GDM1 (cell line): Measurements from ENCODE around the gene KRTAP12-1.
"Not testable (repeated sequence)": the region's sequence is repeated elsewhere in the genome, so short reads cannot be mapped to it uniquely, and the experiment has no call there.

Experiments used
- DNase-seq: peaks from one replicate; lab custom pipeline; 2025; lab: John Stamatoyannopoulos, UW

The KRTAP12-1 gene

GRCh38 chr21:44667612-44668011 is 14.4 kb downstream of the KRTAP12-1 start:
- no peak for DNase-seq

GRCh38 chr21:44666401-44667320 is 15.3 kb downstream of the KRTAP12-1 start, which contains the start of gene KRTAP12-2:
KRTAP12-2 (minus strand) TSS chr21:44666927; CDS start chr21:44666886, 41 bp downstream.
- no peak for DNase-seq

- DNase-seq, result no peak
Observed at GRCh38 chr21:44664691-44665090, 17.3 kb downstream of the KRTAP12-1 start.

GRCh38 chr21:44661567-44661966 is 20.4 kb downstream of the KRTAP12-1 start:
- DNase-seq, result not testable (repeated sequence)

- DNase-seq, result no peak
Observed at GRCh38 chr21:44658913-44659595, 22.9 kb downstream of the KRTAP12-1 start.

GRCh38 chr21:44658541-44658910 is 23.4 kb downstream of the KRTAP12-1 start:
- DNase-seq, result no peak

GRCh38 chr21:44657635-44658540 is 24.1 kb downstream of the KRTAP12-1 start, which contains the start of gene KRTAP12-3:
KRTAP12-3 (plus strand) TSS chr21:44657932; CDS start chr21:44657980, 48 bp downstream.
- no peak for DNase-seq

GRCh38 chr21:44656868-44657267 is 25.1 kb downstream of the KRTAP12-1 start:
- DNase-seq, result no peak

GRCh38 chr21:44654576-44655175 is 27.3 kb downstream of the KRTAP12-1 start, which contains the start of gene KRTAP12-4:
KRTAP12-4 (minus strand) TSS chr21:44654659; CDS start chr21:44654614, 45 bp downstream.
- no peak for DNase-seq

GRCh38 chr21:44653656-44654575 is 28.0 kb downstream of the KRTAP12-1 start:
- no peak for DNase-seq

GRCh38 chr21:44653123-44653522 is 28.8 kb downstream of the KRTAP12-1 start:
- DNase-seq, result no peak

GRCh38 chr21:44650973-44651675 is 30.8 kb downstream of the KRTAP12-1 start:
- no peak for DNase-seq

- no peak for DNase-seq
Observed at GRCh38 chr21:44650265-44650972, 31.5 kb downstream of the KRTAP12-1 start.

GRCh38 chr21:44649521-44650100 is 32.4 kb downstream of the KRTAP12-1 start:
- DNase-seq, result no peak

GRCh38 chr21:44648557-44649311 is 33.2 kb downstream of the KRTAP12-1 start:
- no peak for DNase-seq

GRCh38 chr21:44647222-44647552 is 34.8 kb downstream of the KRTAP12-1 start:
- no peak for DNase-seq

GRCh38 chr21:44646366-44647221 is 35.4 kb downstream of the KRTAP12-1 start, which contains the start of gene KRTAP10-11:
KRTAP10-11 (plus strand) TSS chr21:44646414; CDS start chr21:44646459, 45 bp downstream.
- not testable (repeated sequence) for DNase-seq
